LNCAP (cell line): ENCODE results near the gene PRTG.
A peak's percentile ranks its signal among the peaks of the same experiment; 100 is the strongest.

ENCODE experiments used
- TF ChIP-seq, protein P1 (sequence below): fragments of 450-650 bp; IDR thresholded peaks from 2 replicates; pipeline ENCODE4 v1.5.1; 2017; ENCODE audit warnings: mild to moderate bottlenecking

The PRTG gene

GRCh38 chr15:55588815-55589115 is 154.2 kb downstream of the PRTG start:
- TF ChIP-seq, protein P1, sequence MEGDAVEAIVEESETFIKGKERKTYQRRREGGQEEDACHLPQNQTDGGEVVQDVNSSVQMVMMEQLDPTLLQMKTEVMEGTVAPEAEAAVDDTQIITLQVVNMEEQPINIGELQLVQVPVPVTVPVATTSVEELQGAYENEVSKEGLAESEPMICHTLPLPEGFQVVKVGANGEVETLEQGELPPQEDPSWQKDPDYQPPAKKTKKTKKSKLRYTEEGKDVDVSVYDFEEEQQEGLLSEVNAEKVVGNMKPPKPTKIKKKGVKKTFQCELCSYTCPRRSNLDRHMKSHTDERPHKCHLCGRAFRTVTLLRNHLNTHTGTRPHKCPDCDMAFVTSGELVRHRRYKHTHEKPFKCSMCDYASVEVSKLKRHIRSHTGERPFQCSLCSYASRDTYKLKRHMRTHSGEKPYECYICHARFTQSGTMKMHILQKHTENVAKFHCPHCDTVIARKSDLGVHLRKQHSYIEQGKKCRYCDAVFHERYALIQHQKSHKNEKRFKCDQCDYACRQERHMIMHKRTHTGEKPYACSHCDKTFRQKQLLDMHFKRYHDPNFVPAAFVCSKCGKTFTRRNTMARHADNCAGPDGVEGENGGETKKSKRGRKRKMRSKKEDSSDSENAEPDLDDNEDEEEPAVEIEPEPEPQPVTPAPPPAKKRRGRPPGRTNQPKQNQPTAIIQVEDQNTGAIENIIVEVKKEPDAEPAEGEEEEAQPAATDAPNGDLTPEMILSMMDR: no peak

DNA sequence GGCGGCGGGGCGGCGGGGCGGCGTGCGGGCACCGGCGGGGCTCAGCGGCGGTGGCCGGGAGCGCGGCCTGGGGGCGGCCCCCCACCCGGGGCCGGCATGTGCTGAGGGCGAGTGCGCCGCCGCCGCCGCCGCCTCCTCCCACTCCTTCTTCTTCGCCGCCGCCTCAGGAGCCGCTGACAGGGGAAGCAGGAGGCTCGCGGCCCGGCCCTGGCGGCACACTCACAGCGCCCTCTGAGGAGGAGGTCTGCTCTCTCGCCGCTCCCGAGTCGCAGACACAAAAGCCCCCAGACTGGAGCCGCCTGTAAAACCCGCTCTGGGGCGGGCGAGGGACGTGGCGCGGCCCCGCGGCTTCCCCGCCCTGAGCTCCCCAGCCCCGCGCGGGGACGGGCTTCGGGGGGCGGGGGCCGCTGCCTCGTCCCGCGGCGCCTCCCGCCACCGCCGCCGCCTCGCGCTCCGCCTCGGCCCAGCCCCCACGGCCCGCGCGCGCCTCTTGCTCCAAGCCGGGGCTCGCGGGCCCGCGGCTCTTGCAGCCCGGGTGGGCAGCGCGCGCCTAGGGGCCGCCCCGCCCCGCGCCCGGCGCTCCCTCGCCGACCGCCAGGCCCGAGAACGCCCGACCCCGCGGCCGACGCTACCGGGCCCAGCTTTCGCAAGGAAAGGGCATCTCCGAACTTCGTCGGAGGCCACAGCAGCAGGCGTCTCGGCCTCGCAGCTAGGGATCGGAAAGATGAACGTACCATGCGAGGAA is 154.7 kb downstream of the PRTG start, which contains the start of gene PYGO1:
Gene PYGO1 (minus strand): TSS at position 276 of the 745 bp plus-strand sequence. CDS start 462 bp downstream, outside the sequence.
- TF ChIP-seq, protein P1: peak; percentile 14; the same call in 1 of the 2 replicates

GRCh38 chr15:55587321-55588069 is 155.5 kb downstream of the PRTG start:
- TF ChIP-seq, protein P1: no peak

DNA sequence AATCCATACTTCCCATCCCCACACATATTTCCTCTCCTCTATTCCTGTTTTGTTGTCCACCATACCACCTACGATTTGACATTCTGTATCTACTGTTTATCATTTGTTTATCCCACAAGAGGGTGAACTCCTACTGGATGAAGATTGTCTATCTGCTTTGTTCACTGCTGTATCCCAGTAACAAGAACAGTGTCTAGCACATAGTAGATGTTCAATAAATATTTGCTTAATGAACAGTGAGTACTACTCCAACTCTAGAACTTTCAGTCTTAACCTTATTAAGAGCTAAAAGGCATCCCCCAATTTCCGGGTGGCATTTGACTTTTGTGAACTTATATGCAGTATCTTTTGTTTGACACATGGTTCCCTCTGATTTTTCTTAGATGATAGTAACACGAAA is 156.1 kb downstream of the PRTG start:
- TF ChIP-seq, protein P1: no peak

DNA sequence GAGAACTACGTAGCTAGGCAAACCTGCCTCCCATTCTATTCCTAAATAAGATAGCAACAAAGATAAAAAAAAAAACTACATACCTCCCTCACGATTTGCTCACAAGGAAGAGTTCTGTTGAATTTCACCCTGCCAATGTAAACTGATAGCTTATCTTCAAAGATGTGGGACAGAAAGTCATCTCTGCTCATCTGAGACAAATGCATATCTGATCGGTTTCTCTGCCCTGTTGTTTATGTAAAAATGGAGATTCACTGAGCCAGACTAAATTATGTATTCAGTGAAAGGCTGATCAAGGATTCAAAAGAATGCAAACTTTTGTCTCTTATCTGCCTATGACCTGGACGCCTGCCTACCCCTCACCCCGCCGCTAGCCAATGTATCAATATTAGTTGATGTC is 166.0 kb downstream of the PRTG start:
- TF ChIP-seq, protein P1: no peak

DNA sequence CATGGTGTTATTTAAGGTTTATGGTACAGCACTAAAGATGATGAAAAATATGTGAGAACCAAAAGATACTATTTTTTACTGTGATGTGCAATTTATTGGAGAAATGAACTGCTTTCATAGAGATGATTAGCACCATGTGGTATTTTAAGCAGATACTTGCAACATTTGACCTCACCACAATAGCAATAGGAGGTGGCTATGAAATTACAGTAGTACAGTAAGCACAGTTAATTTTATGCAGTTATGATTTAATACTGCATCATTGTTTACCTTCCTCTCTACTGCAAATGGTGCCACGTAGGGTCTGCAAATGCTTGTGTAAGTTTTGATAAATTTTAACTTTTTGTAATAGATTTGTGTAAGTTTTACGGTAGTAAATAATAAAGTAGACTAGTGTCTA is 168.9 kb downstream of the PRTG start:
- TF ChIP-seq, protein P1: no peak

DNA sequence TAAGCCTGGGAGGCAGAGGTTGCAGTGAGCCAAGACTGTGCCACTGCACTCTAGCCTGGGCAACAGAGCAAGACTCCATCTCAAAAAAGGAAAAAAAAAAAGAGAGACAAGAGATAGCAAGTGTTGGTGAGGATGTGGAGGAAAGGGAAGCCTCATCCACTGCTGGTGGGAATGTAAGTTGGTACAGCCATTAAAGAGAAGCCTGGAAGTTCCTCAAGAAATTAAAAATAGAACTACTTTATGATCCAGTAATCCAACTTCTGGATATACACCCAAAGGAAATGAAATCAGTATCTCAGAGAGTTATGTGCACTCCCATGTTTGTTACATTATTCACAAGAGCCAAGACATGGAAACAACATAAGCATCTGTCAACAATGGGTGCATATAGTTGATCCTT is 169.7 kb downstream of the PRTG start:
- TF ChIP-seq, protein P1: no peak
